Muscle of leg (tissue), 11 donors: ENCODE results near the gene NR5A2. TPM values are rescaled to one million over a fixed set of nuclear protein-coding genes. Genes with fewer than 3 reads are reported as not detected.

Source experiments
- DNase-seq: peaks from one replicate; pipeline ENCODE4 v3.0.0; 2013
- H3K27ac ChIP-seq: one replicate; pipeline ENCODE4 v1.5.1; 2013; ENCODE audit warnings: mild to moderate bottlenecking, low read length, control low read depth
- H3K27me3 ChIP-seq: one replicate; pipeline ENCODE4 v1.6.1; 2013; ENCODE audit warnings: low read length; ENCODE audit not compliant: control insufficient read depth, insufficient read depth
- H3K36me3 ChIP-seq: one replicate; pipeline ENCODE4 v1.6.1; 2013; ENCODE audit warnings: low read length; ENCODE audit not compliant: control insufficient read depth, insufficient read depth
- H3K4me1 ChIP-seq: one replicate; pipeline ENCODE4 v1.6.1; 2013; ENCODE audit warnings: low read length; ENCODE audit not compliant: control insufficient read depth, insufficient read depth
- H3K4me3 ChIP-seq: one replicate; pipeline ENCODE4 v1.5.1; 2013; ENCODE audit warnings: low read length, control low read depth
- H3K9me3 ChIP-seq: replicated peaks from 2 replicates; pipeline ENCODE4 v1.6.1; 2013; ENCODE audit warnings: low read depth, low read length; ENCODE audit not compliant: control insufficient read depth
- WGBS: methylation state at CpG from one replicate; pipeline ENCODE4 v1.1.5; 2013; ENCODE audit warnings: missing lambda C conversion rate; ENCODE audit not compliant: insufficient coverage; 5-methylcytosine and 5-hydroxymethylcytosine counted together
- polyA plus RNA-seq, 8 donors: library from polyadenylated mRNA; unstranded; fragments of 120-200 nt; gene quantifications; one replicate each; pipeline versions ENCODE4 v1.2.1 to v1.2.3, GENCODE V29; 2013; ENCODE audit warnings: inconsistent platforms in 1 of 8, low replicate concordance in 1 of 8; ENCODE audit not compliant: insufficient read length in 8 of 8, insufficient read depth in 1 of 8
- total RNA-seq: library from RNA; stranded (reverse); fragments of 120-200 nt; gene quantifications from one replicate; pipeline ENCODE4 v1.2.4, GENCODE V29; 2013

Gene NR5A2
- total and polyA plus RNA-seq, 9 donors = 1.9 to 4.2 (median 3.0) TPM

DNA sequence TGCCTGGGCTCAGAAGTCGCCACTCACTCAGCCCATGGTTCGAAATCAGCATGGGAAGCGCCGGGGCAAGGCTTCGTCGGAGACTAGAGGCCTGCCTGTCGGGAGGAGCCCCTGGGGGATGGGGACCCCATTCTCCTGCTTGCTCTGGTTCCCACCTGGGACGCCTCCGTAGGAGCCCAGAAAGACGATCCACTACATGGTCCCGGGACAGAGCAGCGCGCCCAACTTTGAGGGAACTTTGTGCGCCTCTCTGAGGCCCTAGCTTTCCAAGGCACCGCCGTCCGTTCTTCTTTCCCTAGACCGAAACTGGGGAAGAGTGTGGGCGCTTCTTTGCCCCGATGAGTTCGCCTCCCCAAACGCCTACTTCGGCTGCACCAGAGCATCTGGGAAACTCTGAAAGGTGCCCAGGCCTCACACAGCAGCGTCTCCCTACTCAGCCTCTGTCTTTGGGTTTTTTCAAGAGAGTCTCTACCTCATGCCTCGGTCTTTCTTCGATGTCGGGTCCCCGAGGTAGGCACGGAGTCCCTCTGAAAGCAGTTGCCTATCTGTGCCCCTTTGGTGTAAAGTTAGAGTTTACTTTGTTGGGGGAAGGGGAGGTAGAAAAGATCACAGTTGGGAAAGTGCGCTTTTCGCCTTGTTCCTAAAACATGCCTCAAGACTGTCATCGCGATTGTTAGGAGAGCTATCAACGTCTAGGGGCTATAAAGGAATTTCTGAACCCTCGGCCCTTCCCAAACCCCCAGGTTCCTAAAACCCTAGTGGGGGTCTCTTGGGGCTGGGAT is 14.0 kb downstream of the NR5A2 start:
- 12% methylated on average over 26 of the region's 35 CpGs for WGBS
- Histone ChIP-seq H3K9me3 (no peaks in the 10 kb centered on the region), H3K4me3 (peak overlapping the region; percentile 11), H3K4me1 (peaks cover 37% of the 10 kb centered on the region), H3K27me3 (peaks cover 72% of the 10 kb centered on the region), H3K36me3 (no peaks in the 10 kb centered on the region), H3K27ac (peak overlapping the region; percentile 77)
- DNase-seq = no peak

DNA sequence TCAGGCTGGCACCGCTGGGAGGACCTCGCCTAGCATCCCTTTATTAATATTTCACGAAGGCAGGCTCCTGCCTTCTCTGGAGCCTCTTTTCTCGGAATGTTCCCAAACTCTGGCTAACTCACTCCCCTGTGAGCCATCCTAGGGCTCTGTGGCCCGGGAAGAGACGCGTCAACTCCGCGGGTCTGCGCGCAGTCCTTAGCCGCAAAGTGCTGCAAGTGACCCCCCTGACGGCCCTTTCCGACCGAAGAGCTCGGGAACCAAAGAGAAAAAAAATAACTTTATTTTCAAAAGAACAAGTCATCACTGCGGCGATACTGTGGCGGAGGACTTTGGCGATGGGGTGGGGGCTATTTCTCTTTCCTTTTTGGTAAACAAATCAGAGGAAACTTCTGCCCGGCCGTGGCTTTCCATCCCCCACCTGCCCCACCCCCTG is 14.6 kb downstream of the NR5A2 start:
- Histone ChIP-seq H3K27ac (peak overlapping the region; percentile 77), H3K4me3 (peak overlapping the region; percentile 27), H3K27me3 (peaks cover 66% of the 10 kb centered on the region), H3K9me3 (no peaks in the 10 kb centered on the region), H3K4me1 (peaks cover 37% of the 10 kb centered on the region), H3K36me3 (no peaks in the 10 kb centered on the region)
- 2% methylated on average over 7 of the region's 22 CpGs for WGBS
- DNase-seq = no peak

DNA sequence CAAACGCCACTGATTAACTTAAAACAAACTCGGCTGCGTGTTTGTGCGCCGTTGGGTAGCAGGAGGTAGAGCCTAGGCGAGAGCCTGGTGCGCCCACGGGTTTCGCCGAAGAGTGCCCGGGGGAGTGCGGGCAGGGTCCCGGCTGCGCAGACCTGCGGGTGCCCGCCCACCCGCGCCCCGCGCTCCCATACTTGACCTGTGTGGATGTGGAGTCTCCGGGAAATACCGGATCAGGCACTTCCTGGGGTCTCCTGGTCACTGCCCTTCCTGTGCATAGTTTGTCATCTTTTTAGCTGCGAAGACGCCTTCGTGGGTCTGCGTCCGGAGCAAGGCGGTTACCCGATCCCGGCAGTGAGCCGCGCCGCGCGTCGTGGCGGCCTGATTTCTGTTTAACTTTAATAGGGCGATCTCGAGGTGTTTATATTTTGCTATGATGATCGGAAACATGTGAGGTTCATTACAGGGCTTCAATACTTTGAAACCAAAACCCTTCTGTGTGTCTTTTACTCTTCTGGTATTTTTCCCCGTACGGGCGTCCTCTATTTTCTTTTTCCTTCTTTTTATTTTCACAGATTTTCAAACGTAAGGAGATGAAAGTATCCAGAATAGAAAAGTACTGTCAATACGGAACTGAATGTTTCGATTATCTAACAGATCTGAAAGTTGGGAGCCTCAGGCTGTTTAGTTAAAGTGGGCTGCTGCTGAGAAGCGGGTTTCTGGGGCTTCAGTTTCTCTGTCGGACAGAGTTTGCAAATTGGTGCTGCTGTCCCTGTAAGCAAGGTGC is 15.2 kb downstream of the NR5A2 start:
- 1% methylated on average over 22 of the region's 48 CpGs for WGBS
- DNase-seq = no peak

DNA sequence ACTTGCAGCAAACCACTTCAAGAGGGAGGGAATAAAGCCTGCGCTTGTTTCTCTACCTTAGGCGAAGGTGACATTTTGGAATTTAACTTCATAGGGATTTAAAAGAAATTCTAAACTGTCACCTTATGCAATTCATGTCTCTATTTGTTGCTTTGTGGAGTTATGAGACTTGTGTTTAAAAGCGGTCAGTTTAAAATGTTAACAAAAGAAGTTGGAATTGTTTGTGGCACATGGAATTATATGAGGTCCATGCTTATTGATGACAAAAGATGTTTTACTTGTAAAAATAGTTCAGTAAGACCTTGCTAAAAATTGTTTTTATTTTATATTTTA is 15.8 kb downstream of the NR5A2 start:
- H3K36me3 ChIP-seq = no peaks in the 10 kb centered on the region
- WGBS = no CpG with 5 or more reads among the region's 3 CpGs
- no peaks in the 10 kb centered on the region for H3K9me3 ChIP-seq
- no peak overlapping the region for H3K4me3 ChIP-seq
- H3K27ac ChIP-seq = peak overlapping the region; percentile 39
- no peak for DNase-seq
- H3K27me3 ChIP-seq = peaks cover 59% of the 10 kb centered on the region
- H3K4me1 ChIP-seq = peaks cover 35% of the 10 kb centered on the region

More for the DNA sequence above, 15.2 kb downstream of the NR5A2 start:
- Histone ChIP-seq H3K36me3 (no peaks in the 10 kb centered on the region), H3K4me3 (peak overlapping the region; percentile 27), H3K9me3 (no peaks in the 10 kb centered on the region), H3K27me3 (peaks cover 61% of the 10 kb centered on the region), H3K4me1 (peaks cover 37% of the 10 kb centered on the region), H3K27ac (peak overlapping the region; percentile 77)

DNA sequence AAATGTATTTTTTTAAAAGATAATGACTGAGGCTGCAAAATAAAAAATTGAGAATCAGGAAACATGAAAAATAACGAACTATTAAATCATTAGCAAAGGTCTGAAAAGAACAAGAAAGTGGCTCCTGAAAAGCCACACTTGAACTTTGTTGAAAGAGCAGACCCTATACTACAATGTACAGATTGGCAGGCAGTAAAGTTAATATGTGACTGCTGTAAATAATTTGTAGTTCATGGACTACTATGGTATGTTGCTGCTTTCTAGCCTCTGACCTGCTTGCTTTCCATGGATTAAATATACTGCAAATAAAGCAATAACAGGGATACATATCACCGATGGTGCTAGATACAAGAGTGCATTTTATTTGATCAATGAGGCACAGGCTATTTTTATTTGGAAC is 18.6 kb downstream of the NR5A2 start:
- Histone ChIP-seq H3K9me3 (no peaks in the 10 kb centered on the region), H3K36me3 (no peaks in the 10 kb centered on the region), H3K27me3 (peaks cover 36% of the 10 kb centered on the region), H3K27ac (no peak overlapping the region), H3K4me3 (no peak overlapping the region), H3K4me1 (peaks cover 12% of the 10 kb centered on the region)
- WGBS = no CpG with 5 or more reads among the region's 2 CpGs
- no peak for DNase-seq

DNA sequence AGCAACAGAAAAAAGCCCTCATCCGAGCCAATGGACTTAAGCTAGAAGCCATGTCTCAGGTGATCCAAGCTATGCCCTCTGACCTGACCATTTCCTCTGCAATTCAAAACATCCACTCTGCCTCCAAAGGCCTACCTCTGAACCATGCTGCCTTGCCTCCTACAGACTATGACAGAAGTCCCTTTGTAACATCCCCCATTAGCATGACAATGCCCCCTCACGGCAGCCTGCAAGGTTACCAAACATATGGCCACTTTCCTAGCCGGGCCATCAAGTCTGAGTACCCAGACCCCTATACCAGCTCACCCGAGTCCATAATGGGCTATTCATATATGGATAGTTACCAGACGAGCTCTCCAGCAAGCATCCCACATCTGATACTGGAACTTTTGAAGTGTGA is 20.7 kb downstream of the NR5A2 start:
- Histone ChIP-seq H3K4me3 (no peak overlapping the region), H3K4me1 (no peaks in the 10 kb centered on the region), H3K9me3 (no peaks in the 10 kb centered on the region), H3K36me3 (no peaks in the 10 kb centered on the region), H3K27ac (no peak overlapping the region), H3K27me3 (peaks cover 20% of the 10 kb centered on the region)
- no peak for DNase-seq
- 62% methylated on average over 3 of the region's 5 CpGs for WGBS

DNA sequence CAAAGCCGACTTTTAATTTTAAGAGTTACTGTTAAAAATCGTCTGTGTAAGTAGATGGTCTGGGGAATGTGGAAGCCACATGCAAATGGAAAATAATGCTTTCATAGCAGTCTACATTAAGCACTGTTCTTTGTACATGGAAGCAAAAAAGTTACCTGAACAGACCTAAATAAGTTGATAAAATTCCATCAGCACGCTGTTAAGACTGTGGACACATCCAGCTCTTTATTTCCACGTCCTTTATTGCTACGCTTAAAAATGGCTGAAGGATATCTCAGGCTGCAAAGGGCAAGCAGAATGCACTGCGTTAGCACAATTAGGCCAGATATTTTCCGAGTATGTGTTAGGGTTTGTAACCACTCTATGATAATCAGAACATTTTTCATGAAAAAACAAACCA is 22.3 kb downstream of the NR5A2 start:
- H3K4me3 ChIP-seq = no peak overlapping the region
- DNase-seq = no peak
- H3K27me3 ChIP-seq = peaks cover 16% of the 10 kb centered on the region
- 72% methylated on average over 3 of the region's 7 CpGs for WGBS
- no peak overlapping the region for H3K27ac ChIP-seq
- no peaks in the 10 kb centered on the region for H3K9me3 ChIP-seq
- no peaks in the 10 kb centered on the region for H3K4me1 ChIP-seq
- no peaks in the 10 kb centered on the region for H3K36me3 ChIP-seq

DNA sequence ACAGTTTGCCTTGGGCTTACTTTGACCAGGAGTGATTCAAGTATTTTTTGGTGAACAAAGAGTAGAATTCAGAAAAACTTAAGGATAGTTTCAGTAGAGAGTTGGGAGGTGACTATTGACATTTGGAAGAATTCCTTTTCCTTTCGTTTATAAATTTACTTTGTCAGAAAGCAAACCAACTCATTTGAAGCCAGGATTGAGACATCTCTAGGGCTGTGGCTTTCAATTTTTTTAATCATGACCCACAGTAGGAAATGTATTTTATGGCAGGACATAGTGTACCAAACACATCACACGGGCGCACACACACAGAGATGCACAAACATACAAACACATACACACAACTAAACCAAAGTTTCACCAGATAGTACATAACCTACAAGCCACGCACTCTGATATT is 24.1 kb downstream of the NR5A2 start:
- WGBS = no CpG with 5 or more reads among the region's 4 CpGs

DNA sequence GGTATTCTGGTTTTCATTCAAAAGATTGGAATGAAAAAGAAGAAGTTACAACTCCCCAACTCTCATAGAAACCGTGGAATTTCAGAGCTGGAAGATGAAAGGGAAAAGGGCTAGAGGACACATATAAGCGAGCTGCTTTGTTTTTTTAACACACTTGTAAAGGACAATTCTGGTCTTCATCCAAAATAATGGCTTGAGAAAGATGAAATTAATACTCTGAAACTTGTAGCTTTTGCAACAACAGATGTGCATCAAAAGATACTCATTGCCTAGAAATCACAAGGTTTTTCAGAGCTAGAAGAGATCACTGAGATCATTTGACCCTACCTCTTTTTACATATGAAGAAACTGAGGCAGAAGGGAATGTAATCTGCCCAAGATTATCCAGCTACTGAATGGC is 25.6 kb downstream of the NR5A2 start:
- no CpG with 5 or more reads among the region's 2 CpGs for WGBS
- no peaks in the 10 kb centered on the region for H3K9me3 ChIP-seq
- H3K4me1 ChIP-seq = no peaks in the 10 kb centered on the region
- no peak overlapping the region for H3K4me3 ChIP-seq
- H3K27ac ChIP-seq = no peak overlapping the region
- no peak for DNase-seq
- H3K27me3 ChIP-seq = peaks cover 12% of the 10 kb centered on the region
- no peaks in the 10 kb centered on the region for H3K36me3 ChIP-seq

More for the DNA sequence above, 24.1 kb downstream of the NR5A2 start:
- no peak overlapping the region for H3K4me3 ChIP-seq
- peaks cover 14% of the 10 kb centered on the region for H3K27me3 ChIP-seq
- no peaks in the 10 kb centered on the region for H3K36me3 ChIP-seq
- no peaks in the 10 kb centered on the region for H3K4me1 ChIP-seq
- no peaks in the 10 kb centered on the region for H3K9me3 ChIP-seq
- H3K27ac ChIP-seq = no peak overlapping the region
- no peak for DNase-seq

DNA sequence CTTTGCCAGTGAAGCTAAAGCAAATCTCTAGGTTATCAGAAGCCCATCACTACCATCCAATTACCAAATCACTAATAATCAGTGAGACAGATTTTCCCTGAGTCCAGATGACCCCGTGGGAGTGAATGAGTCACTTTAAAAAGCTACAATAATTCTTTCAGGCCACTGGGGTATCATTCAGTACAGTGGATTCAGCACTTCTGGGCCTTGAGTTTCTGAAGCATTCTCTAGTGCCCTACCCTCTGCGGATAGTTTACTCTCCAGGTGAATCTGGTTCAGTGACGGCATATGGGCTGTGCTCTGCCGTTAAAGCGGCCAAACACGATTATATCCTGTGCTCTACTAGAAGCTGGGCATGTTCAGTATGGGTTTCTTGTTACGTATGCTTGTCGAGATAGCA is 26.1 kb downstream of the NR5A2 start:
- H3K27ac ChIP-seq = no peak overlapping the region
- DNase-seq = no peak
- H3K36me3 ChIP-seq = no peaks in the 10 kb centered on the region
- no peaks in the 10 kb centered on the region for H3K4me1 ChIP-seq
- H3K9me3 ChIP-seq = no peaks in the 10 kb centered on the region
- no peak overlapping the region for H3K4me3 ChIP-seq
- WGBS = 53% methylated on average over 5 of the region's 8 CpGs
- peaks cover 7% of the 10 kb centered on the region for H3K27me3 ChIP-seq
